MCF 10A (cell line): Measurements from ENCODE around the gene PPP2CA. TPM values are rescaled to one million over a fixed set of nuclear protein-coding genes. Genes with fewer than 3 reads are reported as not detected.
"Not testable (repeated sequence)": the region's sequence is repeated elsewhere in the genome, so short reads cannot be mapped to it uniquely, and the experiment has no call there.

Experiments used
- BruUV-seq: library from RNA; stranded (reverse); fragments of 400-500 nt; replicated peaks from 2 replicates; lab custom pipeline; 2021; lab: Mats Ljungman, UMichigan
- CTCF ChIA-PET: fragments of 300-600 bp; sonication (Branson Sonifier 250); formaldehyde crosslinking; extraction: SDS; loops from one replicate; lab custom pipeline; 2021; ENCODE audit warnings: antibody characterized with exemption, inconsistent platforms; lab: Yijun Ruan, JAX
- POLR2A ChIA-PET: fragments of 300-600, 350-650 bp; sonication (Branson Sonifier 250); formaldehyde crosslinking; extraction: SDS; loops from one replicate; lab custom pipeline; 2020; ENCODE audit warnings: antibody characterized with exemption, inconsistent platforms; lab: Yijun Ruan, JAX
- DNase-seq: peaks from one replicate; pipeline ENCODE4 v3.0.0-alpha.2; 2018; ENCODE audit not compliant: unreplicated experiment
- H3K27ac Mint-ChIP-seq: one replicate; pipeline ENCODE4 v1.8.0; 2022; ENCODE audit warnings: mild to moderate bottlenecking, low read depth, mixed read lengths; ENCODE audit not compliant: unreplicated experiment
- H3K27me3 Mint-ChIP-seq: one replicate; pipeline ENCODE4 v1.8.0; 2022; ENCODE audit warnings: mixed read lengths; ENCODE audit not compliant: insufficient read depth, unreplicated experiment
- H3K36me3 Mint-ChIP-seq: one replicate; pipeline ENCODE4 v1.8.0; 2022; ENCODE audit warnings: mild to moderate bottlenecking, moderate library complexity, mixed read lengths; ENCODE audit not compliant: insufficient read depth, unreplicated experiment
- H3K4me1 Mint-ChIP-seq: one replicate; pipeline ENCODE4 v1.8.0; 2022; ENCODE audit warnings: mixed read lengths; ENCODE audit not compliant: insufficient read depth, unreplicated experiment
- H3K4me3 Mint-ChIP-seq: one replicate; pipeline ENCODE4 v1.8.0; 2022; ENCODE audit warnings: mild to moderate bottlenecking, moderate library complexity, mixed read lengths; ENCODE audit not compliant: unreplicated experiment
- H3K9me3 Mint-ChIP-seq: one replicate; pipeline ENCODE4 v1.8.0; 2022; ENCODE audit warnings: mixed read lengths; ENCODE audit not compliant: unreplicated experiment
- intact Hi-C: fragments of 100-400 bp; cut with micrococcal nuclease; formaldehyde crosslinking; loops from 2 replicates; pipeline ENCODE4 v1.14.1; 2022
- total RNA-seq: library from RNA; stranded (reverse); gene quantifications from 2 replicates; pipeline ENCODE4 v1.2.3, GENCODE V29; 2022
- TF ChIP-seq, protein P1 (sequence below): fragments of 200-600 bp; IDR thresholded peaks from one replicate; pipeline ENCODE4 v1.8.0; 2022; ENCODE audit warnings: antibody characterized with exemption, mild to moderate bottlenecking; ENCODE audit not compliant: unreplicated experiment

Gene PPP2CA
- total RNA-seq, 1 experiment from 2014 or later, result 317 TPM

DNA sequence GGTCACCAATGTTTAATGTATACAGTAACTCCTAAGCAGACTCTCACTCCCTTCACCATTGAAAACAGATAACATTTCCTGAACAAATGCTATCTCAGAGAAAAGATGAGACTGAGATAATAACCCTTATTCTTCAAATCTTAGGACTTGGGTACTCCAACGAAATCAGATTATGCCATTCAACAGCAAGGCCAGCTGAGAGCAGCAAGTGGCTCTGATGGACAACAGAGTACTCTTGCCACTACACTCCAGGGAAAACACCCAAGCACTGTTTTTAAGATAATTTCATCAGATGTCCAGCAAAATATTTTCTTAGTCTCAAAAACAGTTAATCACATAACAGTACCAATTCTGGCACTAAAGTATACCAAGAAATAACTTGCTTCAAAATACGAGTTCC lies 10.1 kb downstream of the PPP2CA start:
- TF ChIP-seq, protein P1, sequence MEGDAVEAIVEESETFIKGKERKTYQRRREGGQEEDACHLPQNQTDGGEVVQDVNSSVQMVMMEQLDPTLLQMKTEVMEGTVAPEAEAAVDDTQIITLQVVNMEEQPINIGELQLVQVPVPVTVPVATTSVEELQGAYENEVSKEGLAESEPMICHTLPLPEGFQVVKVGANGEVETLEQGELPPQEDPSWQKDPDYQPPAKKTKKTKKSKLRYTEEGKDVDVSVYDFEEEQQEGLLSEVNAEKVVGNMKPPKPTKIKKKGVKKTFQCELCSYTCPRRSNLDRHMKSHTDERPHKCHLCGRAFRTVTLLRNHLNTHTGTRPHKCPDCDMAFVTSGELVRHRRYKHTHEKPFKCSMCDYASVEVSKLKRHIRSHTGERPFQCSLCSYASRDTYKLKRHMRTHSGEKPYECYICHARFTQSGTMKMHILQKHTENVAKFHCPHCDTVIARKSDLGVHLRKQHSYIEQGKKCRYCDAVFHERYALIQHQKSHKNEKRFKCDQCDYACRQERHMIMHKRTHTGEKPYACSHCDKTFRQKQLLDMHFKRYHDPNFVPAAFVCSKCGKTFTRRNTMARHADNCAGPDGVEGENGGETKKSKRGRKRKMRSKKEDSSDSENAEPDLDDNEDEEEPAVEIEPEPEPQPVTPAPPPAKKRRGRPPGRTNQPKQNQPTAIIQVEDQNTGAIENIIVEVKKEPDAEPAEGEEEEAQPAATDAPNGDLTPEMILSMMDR, result no peak
- Mint-ChIP-seq H3K4me3 (no peak overlapping the region), H3K4me1 (peaks cover 22% of the 10 kb centered on the region), H3K27ac (no peak overlapping the region), H3K27me3 (no peaks in the 10 kb centered on the region), H3K9me3 (no peaks in the 10 kb centered on the region), H3K36me3 (peaks cover 49% of the 10 kb centered on the region)
- intact Hi-C loops, result no loop called here
- no peak for DNase-seq
- BruUV-seq, result no TSS peak
- POLR2A ChIA-PET, result interaction anchor here (0.6 to 12.0 kb wide), 3 partner anchors 9 to 676 kb away, joined by 3 to 148 read pairs (median 5); partner anchors contain the start of genes PPP2CA and SKP1
- CTCF ChIA-PET, result interaction anchor here (0.8 to 1.4 kb wide), 2 partner anchors 9 to 34 kb away, joined by 3 to 5 read pairs; no protein-coding TSS in a partner anchor

DNA sequence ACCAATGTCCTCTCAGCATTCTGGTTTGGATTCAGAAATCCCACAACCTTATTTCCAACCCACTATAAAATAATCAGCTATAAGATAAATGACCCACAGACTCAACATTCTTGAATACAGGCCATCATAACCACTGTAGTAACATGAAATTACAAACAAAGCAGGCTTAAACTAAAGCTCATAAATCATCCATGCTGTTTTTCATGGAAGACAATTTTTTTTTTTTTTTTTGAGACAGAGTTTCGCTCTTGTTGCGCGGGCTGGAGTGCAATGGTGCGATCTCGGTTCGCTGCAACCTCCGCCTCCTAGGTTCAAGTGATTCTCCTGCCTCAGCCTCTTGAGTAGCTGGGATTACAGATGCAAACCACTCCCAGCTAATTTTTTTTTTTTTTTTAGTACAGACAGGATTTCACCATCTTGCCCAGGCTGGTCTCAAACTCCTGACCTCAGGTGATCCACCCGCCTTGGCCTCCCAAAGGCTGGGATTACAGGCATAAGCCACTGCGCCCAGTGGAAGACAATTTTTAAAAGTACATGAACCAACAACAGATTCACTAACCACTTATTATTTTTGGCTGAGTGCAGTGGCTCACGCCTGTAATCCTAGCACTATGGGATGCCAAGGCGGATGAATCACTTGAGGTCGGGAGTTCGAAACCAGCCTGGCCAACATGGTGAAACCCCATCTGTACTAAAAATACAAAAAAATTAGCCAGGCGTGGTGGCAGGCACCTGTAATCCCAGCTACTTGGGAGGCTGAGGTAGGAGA lies 14.4 kb downstream of the PPP2CA start:
- CTCF ChIA-PET, result interaction anchor here (0.6 to 5.4 kb wide), 15 partner anchors 9 to 788 kb away, joined by 3 to 20 read pairs (median 3); no protein-coding TSS in a partner anchor
- intact Hi-C loops, result not testable (repeated sequence)
- peak; percentile 49 for DNase-seq

DNA sequence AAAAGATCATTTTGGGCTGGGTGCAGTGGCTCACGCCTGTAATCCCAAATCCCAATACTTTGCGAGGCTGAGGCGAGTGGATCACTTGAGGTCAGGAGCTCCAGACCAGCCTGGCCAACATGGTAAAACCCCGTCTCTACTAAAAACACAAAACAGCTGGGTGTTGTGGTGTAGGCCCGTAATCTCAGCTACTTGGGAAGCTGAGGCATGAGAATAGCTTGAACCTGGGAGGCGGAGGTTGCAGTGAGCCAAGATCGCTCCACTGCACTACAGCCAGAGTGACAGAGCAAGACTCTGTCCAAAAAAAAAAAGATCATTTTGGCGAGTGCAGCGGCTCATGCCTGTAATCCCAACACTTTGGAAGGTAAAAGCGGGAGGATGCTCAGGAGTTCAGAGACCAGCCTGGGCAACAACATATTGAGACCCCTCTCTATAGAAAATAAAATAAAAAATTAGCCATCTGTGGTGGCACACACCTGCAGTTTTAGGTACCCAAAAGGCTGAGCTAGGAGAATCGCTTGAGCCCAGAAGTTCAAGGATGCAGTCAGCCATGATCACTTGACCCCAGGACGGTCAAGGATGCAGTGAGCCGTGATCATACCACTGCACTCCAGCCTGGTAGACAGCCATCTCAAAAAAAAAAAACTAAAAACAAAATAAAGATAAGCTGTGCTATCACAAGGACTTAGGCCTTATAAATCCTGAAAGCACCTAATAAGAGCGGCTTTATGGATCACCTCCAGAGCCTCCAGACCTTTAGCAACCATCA lies 16.2 kb downstream of the PPP2CA start:
- POLR2A ChIA-PET, result interaction anchor here (0.7 to 12.0 kb wide), 8 partner anchors 8 to 97 kb away, joined by 3 to 148 read pairs (median 4); partner anchors contain the start of gene PPP2CA
- Mint-ChIP-seq H3K4me3 (no peak overlapping the region), H3K4me1 (peaks cover 15% of the 10 kb centered on the region), H3K27ac (no peak overlapping the region), H3K36me3 (peaks cover 33% of the 10 kb centered on the region), H3K27me3 (no peaks in the 10 kb centered on the region), H3K9me3 (no peaks in the 10 kb centered on the region)
- DNase-seq, result no peak
- intact Hi-C loops, result no loop called here
- TF ChIP-seq, protein P1, result no peak
- no TSS peak for BruUV-seq
- CTCF ChIA-PET, result interaction anchor here (0.7 to 5.4 kb wide), 7 partner anchors 14 to 79 kb away, joined by 3 to 20 read pairs (median 6); no protein-coding TSS in a partner anchor

More for the DNA sequence above, 14.4 kb downstream of the PPP2CA start:
- peaks cover 15% of the 10 kb centered on the region for H3K4me1 Mint-ChIP-seq
- BruUV-seq, H3K27me3 Mint-ChIP-seq, H3K27ac Mint-ChIP-seq, H3K9me3 Mint-ChIP-seq, H3K4me3 Mint-ChIP-seq: not testable (repeated sequence)
- H3K36me3 Mint-ChIP-seq, result peaks cover 29% of the 10 kb centered on the region
- POLR2A ChIA-PET, result interaction anchor here (0.6 to 12.0 kb wide), 6 partner anchors 12 to 524 kb away, joined by 3 to 148 read pairs (median 4); partner anchors contain the start of gene PPP2CA

DNA sequence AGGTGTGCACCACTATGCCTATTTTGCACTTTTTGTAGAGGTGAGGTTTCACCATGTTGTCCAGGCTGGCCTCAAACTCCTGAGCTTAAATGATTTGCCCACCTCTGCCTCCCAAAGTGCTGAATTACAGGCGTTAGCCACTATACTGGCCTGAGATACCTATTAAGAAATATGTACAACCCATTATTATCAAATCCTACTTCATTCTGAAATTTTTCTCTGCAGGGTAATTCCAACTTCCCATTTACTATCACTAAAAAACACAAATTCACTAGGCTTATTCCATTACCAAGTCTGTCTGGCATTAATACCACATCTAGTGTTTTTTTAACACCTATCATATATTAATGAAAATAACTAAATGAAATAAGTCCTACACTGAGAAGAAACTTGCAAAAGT lies 18.2 kb downstream of the PPP2CA start:
- no peak for DNase-seq
- H3K4me1 Mint-ChIP-seq, result peaks cover 15% of the 10 kb centered on the region
- no TSS peak for BruUV-seq
- no peak overlapping the region for H3K27ac Mint-ChIP-seq
- H3K9me3 Mint-ChIP-seq, result no peaks in the 10 kb centered on the region
- ChIA-PET POLR2A (interaction anchor here (1.2 to 12.0 kb wide), 3 partner anchors 17 to 31 kb away, joined by 3 to 148 read pairs (median 7); partner anchors contain the start of genes PPP2CA and SKP1), CTCF (interaction anchor here (0.6 to 1.3 kb wide), 4 partner anchors 38 to 380 kb away, joined by 3 to 6 read pairs (median 4); no protein-coding TSS in a partner anchor)
- H3K27me3 Mint-ChIP-seq, result no peaks in the 10 kb centered on the region
- peaks cover 46% of the 10 kb centered on the region for H3K36me3 Mint-ChIP-seq
- intact Hi-C loops, result no loop called here
- TF ChIP-seq, protein P1, result no peak
- H3K4me3 Mint-ChIP-seq, result no peak overlapping the region
